K562 (cell line): ENCODE data around the gene IGF2R. TPM values are rescaled to one million over a fixed set of nuclear protein-coding genes. Genes with fewer than 3 reads are reported as not detected.
A peak's percentile ranks its signal among the peaks of the same experiment; 100 is the strongest.

Source experiments
- ATAC-seq: fragments of 200-7000 bp; cut with Tn5 transposase; 3 replicates; pipeline ENCODE4 v1.9.1; 2020; ENCODE audit warnings: moderate library complexity
- BruUV-seq: library from RNA; stranded (reverse); fragments of 400-500 nt; replicated peaks from 2 replicates; lab custom pipeline; 2021; lab: Mats Ljungman, UMichigan
- CTCF ChIA-PET: fragments of 300-600 bp; formaldehyde crosslinking; extraction: SDS; loops from one replicate; lab custom pipeline; 2021; ENCODE audit warnings: low intra/inter-chr PET ratio; lab: Yijun Ruan, JAX
- POLR2A ChIA-PET: fragments of 300-600, 350-650 bp; sonication (Branson Sonifier 250); formaldehyde crosslinking; extraction: SDS; loops from one replicate; lab custom pipeline; 2021; ENCODE audit warnings: antibody characterized with exemption, inconsistent platforms; lab: Yijun Ruan, JAX
- DNase-seq, 4 experiments: peaks; one replicate each; pipeline versions ENCODE4 v3.0.0 to v3.0.0-alpha.2; 2011 to 2018; ENCODE audit warnings: low spot score in 3 of 4, mixed read lengths in 3 of 4; ENCODE audit errors: extremely low read depth in 1 of 4
- FAIRE-seq: peaks from 2 replicates; lab custom pipeline; 2011; peaks lifted over from hg19 to GRCh38; lab: Jason Lieb, UNC
- H2AFZ ChIP-seq: 2 replicates; pipeline ENCODE4 v1.6.0; 2011; ENCODE audit warnings: low read depth, low read length, control low read depth, inconsistent platforms
- H3K27ac ChIP-seq: fragments of 200-600 bp; 3 replicates; pipeline ENCODE4 v1.8.0; 2011; ENCODE audit warnings: low read depth, mild to moderate bottlenecking, control low read depth, inconsistent platforms, low read length, moderate library complexity, mixed read lengths; ENCODE audit errors: extremely low read depth
- H3K27me3 ChIP-seq, 2 experiments: fragments of 300-600 bp in 1 of 2; 2 replicates in 1 of 2; 3 replicates in 1 of 2; pipeline versions ENCODE4 v1.6.0 to v1.8.0; 2011; ENCODE audit warnings: inconsistent platforms in 2 of 2, low read length in 2 of 2, mild to moderate bottlenecking in 1 of 2, mixed read lengths in 1 of 2, moderate library complexity in 1 of 2; ENCODE audit not compliant: control insufficient read depth in 2 of 2, insufficient read depth in 2 of 2
- H3K36me3 ChIP-seq: fragments of 300-600 bp; 3 replicates; pipeline ENCODE4 v1.8.0; 2011; ENCODE audit warnings: mild to moderate bottlenecking, low read length, inconsistent platforms; ENCODE audit not compliant: control insufficient read depth, insufficient read depth
- H3K4me1 ChIP-seq, 2 experiments: fragments of 200-600 bp in 1 of 2; replicated peaks in 1 of 2; 2 replicates in 1 of 2; 3 replicates in 1 of 2; pipeline versions ENCODE4 v1.5.1 to v1.8.0; 2011; ENCODE audit warnings: inconsistent platforms in 2 of 2, low read length in 2 of 2, mild to moderate bottlenecking in 1 of 2, mixed read lengths in 1 of 2, moderate library complexity in 1 of 2; ENCODE audit not compliant: control insufficient read depth in 2 of 2, insufficient read depth in 2 of 2
- H3K4me2 ChIP-seq: 2 replicates; pipeline ENCODE4 v1.6.1; 2011; ENCODE audit warnings: low read length, control low read depth, inconsistent platforms, mixed read lengths; ENCODE audit not compliant: insufficient read depth
- H3K4me3 ChIP-seq: fragments of 200-600 bp; sonication (generic), shearing (Covaris generic); 2 replicates; pipeline ENCODE4 v1.5.1; 2016; ENCODE audit warnings: control low read depth, inconsistent platforms
- H3K79me2 ChIP-seq: fragments of 200-600 bp; 3 replicates; pipeline ENCODE4 v1.8.0; 2011; ENCODE audit warnings: low read length, inconsistent platforms; ENCODE audit not compliant: control insufficient read depth, insufficient read depth
- H3K9ac ChIP-seq, 2 experiments: 2 replicates each; pipeline versions ENCODE4 v1.6.0 to v1.6.1; 2011; ENCODE audit warnings: low read depth in 2 of 2, low read length in 2 of 2, control low read depth in 1 of 2, inconsistent platforms in 1 of 2, mild to moderate bottlenecking in 1 of 2, mixed read lengths in 1 of 2; ENCODE audit not compliant: insufficient read depth in 1 of 2
- H3K9me1 ChIP-seq: one replicate; pipeline ENCODE4 v1.6.0; 2011; ENCODE audit warnings: inconsistent platforms, mild to moderate bottlenecking, low read length, moderate library complexity; ENCODE audit not compliant: control insufficient read depth, insufficient read depth
- H3K9me3 ChIP-seq: replicated peaks from 2 replicates; pipeline ENCODE4 v1.5.1; 2011; ENCODE audit warnings: low read depth, low read length, inconsistent platforms; ENCODE audit not compliant: control insufficient read depth, insufficient read depth
- H4K20me1 ChIP-seq: replicated peaks from 2 replicates; pipeline ENCODE4 v1.6.1; 2011; ENCODE audit warnings: low read length, inconsistent platforms, mixed read lengths; ENCODE audit not compliant: control insufficient read depth, insufficient read depth
- ATF7 ChIP-seq: fragments of 450-650 bp; IDR thresholded peaks from 2 replicates; pipeline ENCODE4 v1.7.1; 2014; ENCODE audit warnings: mild to moderate bottlenecking, moderate library complexity
- HDAC6 ChIP-seq: IDR thresholded peaks from 2 replicates; pipeline ENCODE4 v1.6.1; 2012; ENCODE audit warnings: low read depth, mild to moderate bottlenecking, control low read depth, inconsistent platforms, low read length, moderate library complexity
- KDM5B ChIP-seq: fragments of 200-600 bp; sonication (generic); IDR thresholded peaks from 2 replicates; pipeline ENCODE4 v1.6.1; 2012; ENCODE audit warnings: low read depth, mild to moderate bottlenecking, moderate library complexity, low read length, control low read depth, inconsistent platforms; ENCODE audit not compliant: insufficient replicate concordance
- MAZ ChIP-seq, 2 experiments: fragments of 450-650 bp in 1 of 2; sonication (generic) in 1 of 2; formaldehyde crosslinking; IDR thresholded peaks in 1 of 2; conservative IDR thresholded peaks in 1 of 2; 2 replicates each; pipeline versions ENCODE4 v1.4.0 to v1.5.0; 2020; ENCODE audit warnings: mild to moderate bottlenecking in 1 of 2, missing genetic modification reagents in 1 of 2
- RBM34 ChIP-seq: fragments of 200-400 bp; formaldehyde crosslinking; IDR thresholded peaks from 2 replicates; pipeline ENCODE4 v1.6.1; 2018; ENCODE audit warnings: low read length, borderline replicate concordance; ENCODE audit not compliant: insufficient read depth
- SUPT5H ChIP-seq: fragments of 450-650 bp; IDR thresholded peaks from 2 replicates; pipeline ENCODE4 v1.6.1; 2016
- ZBTB1 ChIP-seq: sonication (generic); formaldehyde crosslinking; IDR thresholded peaks from 2 replicates; pipeline ENCODE4 v1.8.1; 2023; ENCODE audit warnings: missing genetic modification reagents, low read depth, mild to moderate bottlenecking, borderline replicate concordance
- ZFPM2 ChIP-seq: fragments of 250-450 bp; sonication (Bioruptor Pico); IDR thresholded peaks from 2 replicates; pipeline ENCODE4 v1.5.1; 2022; ENCODE audit warnings: mild to moderate bottlenecking
- ZNF3 ChIP-seq: fragments of 250-450 bp; sonication (Bioruptor Pico); IDR thresholded peaks from 2 replicates; pipeline ENCODE4 v1.5.0; 2021; ENCODE audit warnings: mild to moderate bottlenecking, moderate library complexity
- ZNF561 ChIP-seq: fragments of 450-650 bp; formaldehyde crosslinking; conservative IDR thresholded peaks from 2 replicates; pipeline ENCODE4 v1.4.0; 2020; ENCODE audit warnings: mild to moderate bottlenecking, moderate library complexity
- WGBS: fragments of 100-300 bp; shearing (Covaris generic); methylation state at CpG from one replicate; pipeline ENCODE4 v1.1.6; 2016; ENCODE audit warnings: low coverage, mixed read lengths; ENCODE audit not compliant: insufficient coverage; ENCODE audit errors: missing lambda C conversion rate; 5-methylcytosine and 5-hydroxymethylcytosine counted together
- in situ Hi-C: fragments of 300-500 bp; cut with MboI; formaldehyde crosslinking; loops from 4 replicates; pipeline ENCODE4 v1.15.0; 2018; ENCODE audit warnings: inconsistent platforms, mixed read lengths
- intact Hi-C: fragments of 100-400 bp; cut with micrococcal nuclease; formaldehyde crosslinking; loops from 2 replicates; pipeline ENCODE4 v1.14.2; 2022
- polyA plus RNA-seq, 8 experiments: library from polyadenylated mRNA; depleted of rRNA in 4 of 8; stranded (reverse) in 5 of 8; unstranded in 3 of 8; fragments of >200 nt; fragmentation: Nextera tagmentation in 2 of 8; fragmentation: Illumina TruSeq in 1 of 8; extraction: Ambion mirVana in 2 of 8; extraction: Trizol in 1 of 8; gene quantifications; 2 replicates each; pipeline versions ENCODE4 v1.2.1 to v1.2.3, GENCODE V29; 2011 to 2014; ENCODE audit warnings: inconsistent platforms in 1 of 8, missing spikeins in 1 of 8
- total RNA-seq, 7 experiments: library from RNA; depleted of rRNA in 6 of 7; stranded (reverse); fragments of >200 nt in 6 of 7; fragmentation: Illumina TruSeq in 2 of 7; extraction: Trizol in 2 of 7; gene quantifications; 2 replicates each; pipeline versions ENCODE4 v1.2.1 to v1.2.3, GENCODE V29; 2011 to 2021; ENCODE audit warnings: low replicate concordance in 1 of 7
- TF ChIP-seq, protein P1 (sequence below): fragments of 450-650 bp; IDR thresholded peaks from 2 replicates; pipeline ENCODE4 v1.6.1; 2016; ENCODE audit warnings: mild to moderate bottlenecking
- TF ChIP-seq, protein P2 (sequence below): sonication (generic); formaldehyde crosslinking; IDR thresholded peaks from 2 replicates; pipeline ENCODE4 v1.8.0; 2023; ENCODE audit warnings: missing genetic modification reagents, mild to moderate bottlenecking, borderline replicate concordance

Gene IGF2R
- total and polyA plus RNA-seq, 9 of the 15 experiments (the other 6 are each of a cell fraction or from before 2014, with no cell fraction given) = 3.5 to 92.3 (median 34.5) TPM

DNA sequence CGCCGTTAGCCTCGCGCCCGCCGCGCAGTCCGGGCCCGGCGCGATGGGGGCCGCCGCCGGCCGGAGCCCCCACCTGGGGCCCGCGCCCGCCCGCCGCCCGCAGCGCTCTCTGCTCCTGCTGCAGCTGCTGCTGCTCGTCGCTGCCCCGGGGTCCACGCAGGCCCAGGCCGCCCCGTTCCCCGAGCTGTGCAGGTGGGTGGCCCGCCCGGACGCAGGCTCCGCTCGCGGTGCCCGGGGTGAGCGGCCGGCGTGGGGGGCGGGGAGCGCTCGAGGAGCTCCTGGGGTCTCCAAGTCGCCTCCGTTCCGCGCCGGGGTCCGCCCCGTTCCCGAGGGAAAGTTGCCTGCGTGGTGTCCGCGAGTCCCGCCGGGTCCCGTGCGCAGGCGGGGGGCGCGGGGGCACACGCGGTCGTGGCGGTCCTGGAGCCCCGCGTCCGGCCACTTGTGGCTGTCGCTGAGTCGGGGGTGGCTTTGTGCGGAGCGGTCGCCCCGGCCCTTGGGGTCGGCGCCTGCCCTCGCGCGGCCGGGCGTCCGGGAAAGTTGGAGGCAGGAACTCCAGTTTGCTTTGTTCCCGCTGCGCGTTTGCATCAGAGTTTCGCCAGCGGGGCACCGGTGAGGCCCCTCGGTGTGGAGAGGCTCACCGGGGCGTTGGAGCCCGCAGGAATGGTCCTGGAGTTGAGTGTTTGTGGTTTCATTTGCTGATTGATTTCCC lies 476 bp downstream of the IGF2R start (continued):
- TF ChIP-seq, protein P1, sequence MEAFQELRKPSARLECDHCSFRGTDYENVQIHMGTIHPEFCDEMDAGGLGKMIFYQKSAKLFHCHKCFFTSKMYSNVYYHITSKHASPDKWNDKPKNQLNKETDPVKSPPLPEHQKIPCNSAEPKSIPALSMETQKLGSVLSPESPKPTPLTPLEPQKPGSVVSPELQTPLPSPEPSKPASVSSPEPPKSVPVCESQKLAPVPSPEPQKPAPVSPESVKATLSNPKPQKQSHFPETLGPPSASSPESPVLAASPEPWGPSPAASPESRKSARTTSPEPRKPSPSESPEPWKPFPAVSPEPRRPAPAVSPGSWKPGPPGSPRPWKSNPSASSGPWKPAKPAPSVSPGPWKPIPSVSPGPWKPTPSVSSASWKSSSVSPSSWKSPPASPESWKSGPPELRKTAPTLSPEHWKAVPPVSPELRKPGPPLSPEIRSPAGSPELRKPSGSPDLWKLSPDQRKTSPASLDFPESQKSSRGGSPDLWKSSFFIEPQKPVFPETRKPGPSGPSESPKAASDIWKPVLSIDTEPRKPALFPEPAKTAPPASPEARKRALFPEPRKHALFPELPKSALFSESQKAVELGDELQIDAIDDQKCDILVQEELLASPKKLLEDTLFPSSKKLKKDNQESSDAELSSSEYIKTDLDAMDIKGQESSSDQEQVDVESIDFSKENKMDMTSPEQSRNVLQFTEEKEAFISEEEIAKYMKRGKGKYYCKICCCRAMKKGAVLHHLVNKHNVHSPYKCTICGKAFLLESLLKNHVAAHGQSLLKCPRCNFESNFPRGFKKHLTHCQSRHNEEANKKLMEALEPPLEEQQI = no peak
- TF ChIP-seq RBM34 = no peak
- TF ChIP-seq, all 486 proteins: peak for 86

- ChIA-PET CTCF (no interaction called here), POLR2A (interaction anchor here (0.6 to 5.6 kb wide), 4 partner anchors 11 to 55 kb away, joined by 3 to 84 read pairs (median 14); no protein-coding TSS in a partner anchor)
- Histone ChIP-seq H3K27ac (peak overlapping the region; percentile 90), H3K4me2 (peak overlapping the region; percentile 72), H2AFZ (no peak overlapping the region), H4K20me1 (peaks cover 21% of the 10 kb centered on the region; the same call in 1 of the 2 replicates), H3K36me3 (peaks cover 12% of the 10 kb centered on the region; the same call in 2 of the 3 replicates), H3K9ac (peak overlapping the region; percentile 82 to 99), H3K4me3 (peak overlapping the region; percentile 77), H3K27me3 (no peaks in the 10 kb centered on the region; a peak in 1 of 5 replicates), H3K4me1 (peaks cover 40 to 61% of the 10 kb centered on the region in 2 experiments), H3K9me3 (no peaks in the 10 kb centered on the region), H3K79me2 (peaks cover 64% of the 10 kb centered on the region), H3K9me1 (no peaks in the 10 kb centered on the region)
- WGBS = 0% methylated on average over 8 of the region's 8 CpGs
- ATAC-seq (peak; percentile 75), FAIRE-seq (peak; percentile 78), DNase-seq (peak in 3 of 4 experiments; percentile 57 to 91 (median 82))
- no TSS peak for BruUV-seq
- in situ Hi-C loops = no loop called here
- intact Hi-C loops = loop anchor here (2.0 to 10.0 kb wide), 4 partner anchors 15 to 245 kb away; partner anchors contain the start of gene WTAP
- TF ChIP-seq, protein P2, sequence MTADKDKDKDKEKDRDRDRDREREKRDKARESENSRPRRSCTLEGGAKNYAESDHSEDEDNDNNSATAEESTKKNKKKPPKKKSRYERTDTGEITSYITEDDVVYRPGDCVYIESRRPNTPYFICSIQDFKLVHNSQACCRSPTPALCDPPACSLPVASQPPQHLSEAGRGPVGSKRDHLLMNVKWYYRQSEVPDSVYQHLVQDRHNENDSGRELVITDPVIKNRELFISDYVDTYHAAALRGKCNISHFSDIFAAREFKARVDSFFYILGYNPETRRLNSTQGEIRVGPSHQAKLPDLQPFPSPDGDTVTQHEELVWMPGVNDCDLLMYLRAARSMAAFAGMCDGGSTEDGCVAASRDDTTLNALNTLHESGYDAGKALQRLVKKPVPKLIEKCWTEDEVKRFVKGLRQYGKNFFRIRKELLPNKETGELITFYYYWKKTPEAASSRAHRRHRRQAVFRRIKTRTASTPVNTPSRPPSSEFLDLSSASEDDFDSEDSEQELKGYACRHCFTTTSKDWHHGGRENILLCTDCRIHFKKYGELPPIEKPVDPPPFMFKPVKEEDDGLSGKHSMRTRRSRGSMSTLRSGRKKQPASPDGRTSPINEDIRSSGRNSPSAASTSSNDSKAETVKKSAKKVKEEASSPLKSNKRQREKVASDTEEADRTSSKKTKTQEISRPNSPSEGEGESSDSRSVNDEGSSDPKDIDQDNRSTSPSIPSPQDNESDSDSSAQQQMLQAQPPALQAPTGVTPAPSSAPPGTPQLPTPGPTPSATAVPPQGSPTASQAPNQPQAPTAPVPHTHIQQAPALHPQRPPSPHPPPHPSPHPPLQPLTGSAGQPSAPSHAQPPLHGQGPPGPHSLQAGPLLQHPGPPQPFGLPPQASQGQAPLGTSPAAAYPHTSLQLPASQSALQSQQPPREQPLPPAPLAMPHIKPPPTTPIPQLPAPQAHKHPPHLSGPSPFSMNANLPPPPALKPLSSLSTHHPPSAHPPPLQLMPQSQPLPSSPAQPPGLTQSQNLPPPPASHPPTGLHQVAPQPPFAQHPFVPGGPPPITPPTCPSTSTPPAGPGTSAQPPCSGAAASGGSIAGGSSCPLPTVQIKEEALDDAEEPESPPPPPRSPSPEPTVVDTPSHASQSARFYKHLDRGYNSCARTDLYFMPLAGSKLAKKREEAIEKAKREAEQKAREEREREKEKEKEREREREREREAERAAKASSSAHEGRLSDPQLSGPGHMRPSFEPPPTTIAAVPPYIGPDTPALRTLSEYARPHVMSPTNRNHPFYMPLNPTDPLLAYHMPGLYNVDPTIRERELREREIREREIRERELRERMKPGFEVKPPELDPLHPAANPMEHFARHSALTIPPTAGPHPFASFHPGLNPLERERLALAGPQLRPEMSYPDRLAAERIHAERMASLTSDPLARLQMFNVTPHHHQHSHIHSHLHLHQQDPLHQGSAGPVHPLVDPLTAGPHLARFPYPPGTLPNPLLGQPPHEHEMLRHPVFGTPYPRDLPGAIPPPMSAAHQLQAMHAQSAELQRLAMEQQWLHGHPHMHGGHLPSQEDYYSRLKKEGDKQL = no peak
- TF ChIP-seq ATF7 = peak; percentile 94
- TF ChIP-seq ZFPM2 (CRISPR knock-in tag) = no peak
- no peak for TF ChIP-seq ZBTB1 (CRISPR knock-in tag)
- TF ChIP-seq KDM5B = peak; percentile 47
- peak; percentile 53; the same call in 1 of the 2 replicates for TF ChIP-seq SUPT5H
- TF ChIP-seq ZNF3 (CRISPR knock-in tag) = no peak
- no peak for TF ChIP-seq HDAC6
- TF ChIP-seq MAZ (CRISPR knock-in tag; conservative IDR thresholded peaks at IDR 0.05 in 1 of 2, IDR thresholded peaks at IDR 0.05 in 1 of 2) = no peak
- TF ChIP-seq ZNF561 (CRISPR knock-in tag) = no peak
These were observed 1.0 kb downstream of the IGF2R start for GRCh38 chr6:159969921-159970320.
